Upper lobe of left lung (tissue), 6 donors: Measurements from ENCODE around the gene CHCHD3. TPM values are rescaled to one million over a fixed set of nuclear protein-coding genes. Genes with fewer than 3 reads are reported as not detected.
A peak's percentile ranks its signal among the peaks of the same experiment; 100 is the strongest.

Source experiments
- ATAC-seq, 2 donors: fragments of 200-7000 bp; cut with Tn5 transposase; one replicate each; pipeline ENCODE4 v1.9.1; 2022; ENCODE audit warnings: mild to moderate bottlenecking in 2 of 2, moderate library complexity in 2 of 2; ENCODE audit not compliant: low FRiP score in 2 of 2
- DNase-seq, 2 donors: peaks; one replicate each; pipeline ENCODE4 v3.0.0-alpha.2; 2019 to 2020
- H3K27ac ChIP-seq, 4 donors: fragments of 200-600 bp; sonication (generic); one replicate each; pipeline ENCODE4 v1.5.1; 2016 to 2019
- H3K27me3 ChIP-seq, 4 donors: fragments of 200-600 bp; sonication (generic); one replicate each; pipeline ENCODE4 v1.5.1; 2017 to 2019
- H3K36me3 ChIP-seq, 4 donors: fragments of 200-600 bp; sonication (generic); one replicate each; pipeline ENCODE4 v1.5.1; 2016 to 2019
- H3K4me1 ChIP-seq, 4 donors: fragments of 200-600 bp; sonication (generic); one replicate each; pipeline ENCODE4 v1.5.1; 2018 to 2019
- H3K4me3 ChIP-seq, 4 donors: fragments of 200-600 bp; sonication (generic); one replicate each; pipeline ENCODE4 v1.5.1; 2017 to 2019; ENCODE audit warnings: mild to moderate bottlenecking in 2 of 4, moderate library complexity in 1 of 4
- H3K9me3 ChIP-seq, 4 donors: fragments of 200-600 bp; sonication (generic); one replicate each; pipeline ENCODE4 v1.5.1; 2018 to 2019
- EP300 ChIP-seq, 4 donors: sonication (generic); formaldehyde crosslinking; IDR thresholded peaks; one replicate each; pipeline ENCODE4 v1.5.1; 2017; ENCODE audit warnings: antibody characterized with exemption in 4 of 4, control low read depth in 2 of 4
- POLR2A ChIP-seq, 4 donors: fragments of 450-650 bp; IDR thresholded peaks; one replicate each; pipeline ENCODE4 v1.5.1; 2016 to 2017; ENCODE audit warnings: antibody characterized with exemption in 4 of 4, mild to moderate bottlenecking in 2 of 4
- POLR2AphosphoS5 ChIP-seq, 2 donors: sonication (generic); formaldehyde crosslinking; IDR thresholded peaks; one replicate each; pipeline ENCODE4 v1.5.1; 2017; ENCODE audit warnings: antibody characterized with exemption in 2 of 2
- WGBS, 2 donors: methylation state at CpG; one replicate each; pipeline ENCODE4 v1.1.5; 2017 to 2018; 5-methylcytosine and 5-hydroxymethylcytosine counted together
- total RNA-seq, 6 donors: library from RNA; depleted of rRNA in 4 of 6; stranded (reverse); fragments of >200 nt in 4 of 6; gene quantifications; one replicate each; pipeline versions ENCODE4 v1.1.0 to v1.2.1, GENCODE V29; 2016 to 2021
- TF ChIP-seq, protein P1 (sequence below), 6 experiments: fragments of 450-650 bp in 4 of 6; fragments of 200-600 bp in 2 of 6; sonication (generic) in 2 of 6; IDR thresholded peaks; one replicate each; pipeline ENCODE4 v1.5.1; 2016 to 2019; ENCODE audit warnings: antibody characterized with exemption in 6 of 6
- donor health status: DM: no; HTN: no; CAD: no; lungs with moderate emphysema.
- donor health status: DM: no; HTN: yes; CAD: no; lungs with severe emphysema.

The CHCHD3 gene
- total RNA-seq, 6 donors from 2014 or later = 42.6 to 54.5 (median 48.6) TPM

DNA sequence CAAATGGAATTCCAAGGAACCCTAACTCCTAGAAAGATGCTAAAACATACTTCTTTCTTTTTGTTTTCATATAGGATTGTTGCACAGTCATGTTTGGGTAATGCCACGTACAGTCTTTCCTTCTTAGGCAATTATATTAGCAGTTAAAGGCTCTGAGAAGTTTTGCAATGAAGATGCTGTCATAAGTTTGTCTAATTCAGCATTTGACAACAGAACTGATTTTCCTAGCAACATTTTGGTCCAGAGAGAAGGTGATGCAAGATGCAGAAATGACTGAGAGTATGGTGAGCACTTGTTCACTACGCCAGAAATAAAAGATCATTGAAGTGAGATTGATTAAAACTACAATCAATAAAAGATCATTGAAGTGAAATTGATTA lies 321.7 kb downstream of the CHCHD3 start:
- Histone ChIP-seq H3K36me3 (no peaks in the 10 kb centered on the region), H3K4me3 (no peak overlapping the region), H3K4me1 (peaks cover 0 to 5% (median 0%) of the 10 kb centered on the region in 4 donors), H3K27ac (no peak overlapping the region), H3K27me3 (no peaks in the 10 kb centered on the region), H3K9me3 (no peaks in the 10 kb centered on the region)
- WGBS, 2 donors = 68 to 74% methylated on average over 2 of the region's 2 CpGs
- DNase-seq = no peak
- TF ChIP-seq EP300 (IDR thresholded peaks at IDR 0.05) (no peak), POLR2A (IDR thresholded peaks at IDR 0.05) (no peak), POLR2AphosphoS5 (IDR thresholded peaks at IDR 0.05) (no peak)
- TF ChIP-seq, protein P1, sequence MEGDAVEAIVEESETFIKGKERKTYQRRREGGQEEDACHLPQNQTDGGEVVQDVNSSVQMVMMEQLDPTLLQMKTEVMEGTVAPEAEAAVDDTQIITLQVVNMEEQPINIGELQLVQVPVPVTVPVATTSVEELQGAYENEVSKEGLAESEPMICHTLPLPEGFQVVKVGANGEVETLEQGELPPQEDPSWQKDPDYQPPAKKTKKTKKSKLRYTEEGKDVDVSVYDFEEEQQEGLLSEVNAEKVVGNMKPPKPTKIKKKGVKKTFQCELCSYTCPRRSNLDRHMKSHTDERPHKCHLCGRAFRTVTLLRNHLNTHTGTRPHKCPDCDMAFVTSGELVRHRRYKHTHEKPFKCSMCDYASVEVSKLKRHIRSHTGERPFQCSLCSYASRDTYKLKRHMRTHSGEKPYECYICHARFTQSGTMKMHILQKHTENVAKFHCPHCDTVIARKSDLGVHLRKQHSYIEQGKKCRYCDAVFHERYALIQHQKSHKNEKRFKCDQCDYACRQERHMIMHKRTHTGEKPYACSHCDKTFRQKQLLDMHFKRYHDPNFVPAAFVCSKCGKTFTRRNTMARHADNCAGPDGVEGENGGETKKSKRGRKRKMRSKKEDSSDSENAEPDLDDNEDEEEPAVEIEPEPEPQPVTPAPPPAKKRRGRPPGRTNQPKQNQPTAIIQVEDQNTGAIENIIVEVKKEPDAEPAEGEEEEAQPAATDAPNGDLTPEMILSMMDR (IDR thresholded peaks at IDR 0.05) = no peak
- ATAC-seq = no peak

GRCh38 chr7:132759482-132760243 lies 322.2 kb downstream of the CHCHD3 start:
- H3K4me1 ChIP-seq = peaks cover 0 to 5% (median 0%) of the 10 kb centered on the region in 4 donors
- DNase-seq = peak in 1 of 2 donors; percentile 40
- H3K27me3 ChIP-seq = no peaks in the 10 kb centered on the region
- no peak overlapping the region for H3K4me3 ChIP-seq
- no peak for ATAC-seq
- 82% methylated on average over 10 to 15 of the region's 15 CpGs for WGBS, 2 donors
- H3K9me3 ChIP-seq = no peaks in the 10 kb centered on the region
- no peak overlapping the region for H3K27ac ChIP-seq
- no peak for TF ChIP-seq POLR2A (IDR thresholded peaks at IDR 0.05)
- no peak for TF ChIP-seq POLR2AphosphoS5 (IDR thresholded peaks at IDR 0.05)
- H3K36me3 ChIP-seq = no peaks in the 10 kb centered on the region

DNA sequence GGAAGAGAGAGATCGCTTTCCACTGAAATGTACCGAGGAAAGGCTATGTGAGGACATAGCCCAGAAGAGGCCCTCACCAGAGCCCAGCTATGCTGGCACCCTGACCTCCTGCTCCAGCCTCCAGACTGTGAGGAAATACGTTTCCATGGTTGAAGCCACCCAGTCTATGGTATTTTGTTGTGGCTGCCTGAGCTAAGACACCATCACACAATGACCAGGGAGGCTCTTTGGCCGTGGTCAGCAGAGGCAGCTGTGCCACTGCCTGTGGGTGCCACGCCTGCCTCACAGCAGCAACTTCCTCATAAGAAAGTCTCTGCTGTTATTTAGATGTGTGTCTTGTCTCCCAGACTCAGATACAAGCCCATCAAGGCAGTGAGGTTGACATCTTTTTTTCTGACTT lies 322.9 kb downstream of the CHCHD3 start:
- peak in 1 of 2 donors; percentile 55 for ATAC-seq
- no peak for DNase-seq
- TF ChIP-seq EP300 (IDR thresholded peaks at IDR 0.05) (no peak), POLR2AphosphoS5 (IDR thresholded peaks at IDR 0.05) (no peak), POLR2A (IDR thresholded peaks at IDR 0.05) (no peak)
- TF ChIP-seq, protein P1 (IDR thresholded peaks at IDR 0.05) = no peak
- Histone ChIP-seq H3K36me3 (no peaks in the 10 kb centered on the region), H3K4me1 (peaks cover 0 to 5% (median 0%) of the 10 kb centered on the region in 4 donors), H3K9me3 (no peaks in the 10 kb centered on the region), H3K27ac (no peak overlapping the region), H3K27me3 (no peaks in the 10 kb centered on the region), H3K4me3 (no peak overlapping the region)
- WGBS, 2 donors = 81 to 82% methylated on average over 5 of the region's 5 CpGs

DNA sequence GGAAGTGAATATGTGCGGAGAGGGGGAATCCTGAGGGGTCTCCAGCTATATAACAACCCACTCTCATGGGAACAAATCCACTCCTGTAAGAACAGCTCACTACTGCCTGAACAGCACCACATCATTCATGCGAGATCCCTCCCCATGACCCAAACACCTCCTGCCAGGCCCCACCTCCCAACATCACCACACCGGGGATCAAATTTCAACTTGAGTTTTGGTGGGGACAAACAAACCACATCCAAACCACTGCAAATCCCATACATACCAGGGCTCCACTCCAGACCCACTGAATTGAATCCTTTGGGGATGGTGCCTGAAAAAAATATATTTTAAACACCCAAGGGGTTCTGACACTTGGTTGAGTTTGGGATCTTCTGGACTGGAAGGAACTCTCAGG lies 324.1 kb downstream of the CHCHD3 start:
- DNase-seq = no peak
- TF ChIP-seq POLR2A (IDR thresholded peaks at IDR 0.05) = no peak
- no peak for TF ChIP-seq EP300 (IDR thresholded peaks at IDR 0.05)
- no peak for TF ChIP-seq POLR2AphosphoS5 (IDR thresholded peaks at IDR 0.05)
- TF ChIP-seq, protein P1 (IDR thresholded peaks at IDR 0.05) = no peak
- no peaks in the 10 kb centered on the region for H3K9me3 ChIP-seq
- no peaks in the 10 kb centered on the region for H3K27me3 ChIP-seq
- H3K4me1 ChIP-seq = peaks cover 0 to 5% (median 0%) of the 10 kb centered on the region in 4 donors
- no peak for ATAC-seq
- no peak overlapping the region for H3K4me3 ChIP-seq
- 90 to 92% methylated on average over 3 of the region's 3 CpGs for WGBS, 2 donors
- no peak overlapping the region for H3K27ac ChIP-seq
- H3K36me3 ChIP-seq = no peaks in the 10 kb centered on the region

DNA sequence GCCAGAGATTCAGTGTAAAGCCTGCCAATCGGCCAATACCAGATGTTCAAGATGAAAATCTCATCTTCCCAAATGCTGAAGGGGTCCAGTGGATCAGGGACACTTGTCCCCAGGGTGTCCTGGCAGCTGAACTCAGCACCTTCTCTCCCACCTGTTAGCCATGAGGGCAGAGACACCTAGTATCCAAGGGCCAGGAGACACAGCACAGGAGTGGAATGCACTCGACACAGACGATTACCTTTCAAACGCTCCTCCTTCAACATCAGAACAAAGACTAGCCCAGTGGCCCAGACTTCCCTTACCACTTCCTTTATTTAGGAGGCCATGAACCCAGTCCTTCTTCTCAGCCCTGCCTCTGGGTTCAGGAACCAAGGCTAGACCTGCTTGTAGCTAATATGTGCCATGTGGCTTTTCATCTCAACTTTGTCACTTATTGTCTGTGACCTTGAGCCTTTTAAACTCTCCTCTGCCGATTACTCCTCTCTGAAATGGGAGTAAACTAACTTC lies 325.4 kb downstream of the CHCHD3 start:
- Histone ChIP-seq H3K36me3 (no peaks in the 10 kb centered on the region), H3K4me1 (peaks cover 0 to 5% (median 0%) of the 10 kb centered on the region in 4 donors)
- DNase-seq = no peak

More for the DNA sequence above, 325.4 kb downstream of the CHCHD3 start:
- TF ChIP-seq, protein P1 (IDR thresholded peaks at IDR 0.05) = no peak
- TF ChIP-seq POLR2A (IDR thresholded peaks at IDR 0.05) = no peak
- no peak for TF ChIP-seq POLR2AphosphoS5 (IDR thresholded peaks at IDR 0.05)
- TF ChIP-seq EP300 (IDR thresholded peaks at IDR 0.05) = no peak
- H3K9me3 ChIP-seq = no peaks in the 10 kb centered on the region
- WGBS, 2 donors = 50 to 59% methylated on average over 5 of the region's 5 CpGs
- peak; percentile 27 to 32 for ATAC-seq
- H3K4me3 ChIP-seq = no peak overlapping the region
- no peaks in the 10 kb centered on the region for H3K27me3 ChIP-seq
- H3K27ac ChIP-seq = no peak overlapping the region
